Stimulated activated naive CD4-positive, alpha-beta T cell (primary cell): ENCODE results near the gene CIAO3.
"Not testable (repeated sequence)": the region's sequence is repeated elsewhere in the genome, so short reads cannot be mapped to it uniquely, and the experiment has no call there.

Experiments used
- DNase-seq, 6 experiments: peaks; one replicate each; lab custom pipeline; 2025; lab: John Stamatoyannopoulos, UW

Gene CIAO3

DNA sequence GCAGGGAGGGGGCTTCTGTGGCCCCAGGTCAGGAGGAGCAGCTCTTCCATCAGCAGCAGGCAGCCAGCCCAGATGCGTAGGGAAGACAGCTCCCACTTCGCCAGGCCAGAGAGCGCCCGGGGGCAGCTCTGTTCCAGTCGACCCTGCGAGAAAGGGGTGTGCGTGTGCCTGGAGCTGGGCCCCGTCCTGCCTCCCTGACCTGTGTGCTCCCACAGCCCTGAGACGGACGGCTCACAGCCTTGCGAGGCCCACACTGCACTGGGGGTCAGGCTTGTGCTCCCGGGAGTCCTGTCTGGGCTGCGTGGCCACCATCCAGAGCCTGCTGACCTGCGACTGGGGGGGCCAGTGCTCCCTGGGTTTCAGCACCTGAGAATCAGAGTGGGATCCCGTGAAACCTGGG, 19.3 kb upstream of the CIAO3 start:
- DNase-seq = no peak

DNA sequence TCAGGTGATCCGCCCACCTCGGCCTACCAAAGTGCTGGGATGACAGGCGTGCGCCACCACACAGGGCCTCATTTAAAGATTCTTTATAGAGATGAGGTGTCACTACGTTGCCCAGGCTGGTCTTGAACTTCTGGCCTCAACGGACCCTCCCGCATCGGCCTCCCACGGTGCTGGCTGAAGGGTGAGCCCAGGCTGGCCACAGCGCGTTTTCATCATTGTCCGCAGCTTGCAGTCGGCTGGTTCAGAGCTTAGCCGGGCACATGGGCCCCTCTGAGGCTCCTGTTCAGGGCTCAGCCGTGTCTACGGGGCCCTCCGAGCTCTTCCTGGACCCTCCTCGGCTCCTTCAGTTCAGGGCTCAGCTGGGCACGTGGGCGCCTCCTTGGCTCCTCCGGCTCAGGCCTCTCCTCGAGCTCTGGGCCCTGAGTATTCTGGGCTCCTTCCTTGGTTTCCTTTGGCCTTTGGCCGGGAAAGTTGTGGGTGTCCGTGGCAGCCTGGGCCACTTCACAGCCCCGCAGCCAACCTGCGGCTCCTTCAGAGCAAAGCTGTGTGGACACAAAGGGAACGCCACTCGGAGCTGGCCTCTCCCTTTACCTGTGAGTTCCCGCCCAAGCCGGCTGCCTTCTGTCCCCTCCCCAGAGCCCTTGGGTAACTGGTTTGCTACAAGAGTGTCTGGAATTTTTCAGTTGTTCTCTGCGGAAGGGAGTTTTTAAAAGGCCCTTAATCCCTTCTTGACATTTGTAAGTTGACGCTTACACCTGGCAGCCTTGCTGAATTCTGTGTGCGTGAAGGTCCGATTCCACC, 18.5 kb upstream of the CIAO3 start:
- no peak for DNase-seq

DNA sequence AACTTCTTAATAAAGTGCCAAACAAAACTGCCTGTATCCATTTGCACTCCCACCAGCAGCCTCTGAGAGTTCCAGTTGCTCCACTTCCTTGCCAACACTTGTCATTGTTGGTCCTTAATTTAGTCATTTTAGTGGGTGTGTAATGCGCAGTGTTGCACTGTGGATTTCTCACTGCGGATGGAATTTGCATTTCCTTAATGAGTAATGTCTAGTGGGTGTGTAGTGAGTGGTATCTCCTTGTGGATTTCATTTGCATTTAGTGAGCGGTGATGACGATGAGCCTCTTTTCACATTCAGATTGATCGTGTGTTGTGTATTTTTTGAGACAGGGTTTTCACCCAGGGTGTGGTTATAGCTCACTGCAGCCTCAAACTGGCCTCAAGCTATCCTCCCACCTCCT, 15.6 kb upstream of the CIAO3 start:
- DNase-seq = no peak

DNA sequence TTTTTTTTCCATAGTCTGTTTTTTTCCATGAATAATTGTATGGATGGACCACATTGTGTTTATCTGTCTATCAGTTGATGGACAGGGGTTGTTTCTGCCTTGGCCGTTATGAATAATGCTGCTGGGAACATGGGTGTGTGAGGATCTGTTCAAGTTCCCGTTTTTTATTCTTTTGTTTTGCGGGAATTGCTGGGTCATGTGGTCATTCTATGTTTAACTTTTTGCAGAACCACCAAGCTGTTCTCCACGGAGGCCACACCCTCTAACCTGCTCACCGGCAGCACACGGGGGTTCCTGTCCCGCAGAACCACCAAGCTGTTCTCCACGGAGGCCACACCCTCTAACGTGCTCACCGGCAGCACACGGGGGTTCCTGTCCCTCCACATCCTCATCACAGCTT, 13.9 kb upstream of the CIAO3 start:
- DNase-seq = no peak

DNA sequence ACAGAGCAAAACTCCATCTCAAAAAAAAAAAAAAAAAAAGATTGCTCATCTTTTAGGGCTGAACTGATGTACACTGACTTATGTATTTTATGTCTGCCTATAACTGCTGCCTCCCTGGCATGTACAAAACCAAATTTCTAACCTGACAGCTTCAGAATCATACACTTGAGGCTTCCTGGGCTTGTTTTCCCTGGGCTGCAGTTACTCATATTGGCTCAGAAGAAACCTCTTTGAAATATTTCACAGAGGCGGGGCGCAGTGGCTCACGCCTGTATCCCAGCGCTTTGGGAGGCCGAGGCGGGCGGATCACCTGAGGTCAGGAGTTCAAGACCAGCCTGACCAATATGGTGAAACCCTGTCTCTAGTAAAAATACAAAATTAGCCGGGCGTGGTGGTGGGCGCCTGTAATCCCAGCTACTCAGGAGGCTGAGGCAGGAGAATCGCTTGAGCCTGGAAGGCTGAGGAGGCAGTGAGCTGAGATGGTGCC, 13.4 kb upstream of the CIAO3 start:
- DNase-seq = not testable (repeated sequence)

DNA sequence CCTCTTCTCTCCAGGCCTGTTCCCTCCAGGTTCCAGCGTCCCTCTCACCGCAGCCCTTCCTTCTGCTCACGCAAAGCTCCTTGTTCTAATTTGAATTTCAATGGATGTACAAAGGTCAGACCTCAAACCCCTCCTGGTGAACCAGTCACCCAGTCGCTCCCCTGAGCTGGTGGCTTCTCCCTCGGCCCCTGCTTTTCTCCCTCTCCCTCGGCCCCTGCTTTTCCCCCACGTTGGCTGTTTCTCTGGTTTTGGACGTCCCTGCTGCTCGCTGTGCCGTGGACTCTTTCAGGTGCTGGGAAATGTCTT, 11.2 kb upstream of the CIAO3 start:
- no peak for DNase-seq

DNA sequence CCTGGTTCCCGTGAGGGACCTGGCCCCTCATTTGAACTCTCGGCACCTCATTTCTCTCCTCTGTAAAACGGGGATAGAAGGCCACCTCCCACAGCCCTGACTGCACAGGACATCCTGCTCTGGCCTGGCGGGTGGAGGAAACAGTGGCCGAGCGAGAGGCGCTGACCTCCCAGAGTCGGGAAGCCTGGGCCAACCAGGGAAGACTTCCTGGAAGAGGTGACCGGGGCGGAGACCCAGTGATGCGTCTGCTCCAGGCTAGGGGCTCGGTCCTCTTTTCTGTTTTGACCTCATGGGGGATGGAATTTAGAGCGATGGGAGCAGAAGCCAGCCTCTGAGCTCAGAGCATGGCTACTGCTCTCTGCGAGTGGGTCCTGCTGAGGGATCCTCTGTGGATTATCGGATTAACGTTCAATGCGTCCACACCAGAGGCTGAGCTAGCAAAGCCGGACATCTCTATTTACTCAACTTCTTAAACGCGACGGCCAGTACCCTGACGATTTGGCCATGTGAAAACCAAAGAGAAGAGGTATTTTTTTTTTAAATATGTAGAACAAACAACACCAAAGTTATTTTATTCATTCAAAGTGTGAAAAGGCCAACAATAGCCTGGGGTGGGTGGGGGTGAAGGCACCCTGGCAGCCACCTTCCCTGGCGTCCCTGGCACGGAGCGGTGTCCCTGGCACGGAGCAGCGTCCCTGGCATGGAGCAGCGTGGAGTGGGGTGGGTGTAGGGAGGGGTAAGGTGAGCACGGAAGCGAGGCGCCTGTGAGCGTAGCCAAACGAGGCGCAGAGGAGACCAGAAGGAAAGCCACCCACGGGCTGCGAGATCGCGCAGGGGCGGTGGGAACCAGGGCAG, 10.6 kb upstream of the CIAO3 start:
- DNase-seq = no peak

- DNase-seq = no peak
Measured at GRCh38 chr16:750485-750884, 9.7 kb upstream of the CIAO3 start.

- DNase-seq = no peak
Measured at GRCh38 chr16:749010-749409, 8.2 kb upstream of the CIAO3 start.

DNA sequence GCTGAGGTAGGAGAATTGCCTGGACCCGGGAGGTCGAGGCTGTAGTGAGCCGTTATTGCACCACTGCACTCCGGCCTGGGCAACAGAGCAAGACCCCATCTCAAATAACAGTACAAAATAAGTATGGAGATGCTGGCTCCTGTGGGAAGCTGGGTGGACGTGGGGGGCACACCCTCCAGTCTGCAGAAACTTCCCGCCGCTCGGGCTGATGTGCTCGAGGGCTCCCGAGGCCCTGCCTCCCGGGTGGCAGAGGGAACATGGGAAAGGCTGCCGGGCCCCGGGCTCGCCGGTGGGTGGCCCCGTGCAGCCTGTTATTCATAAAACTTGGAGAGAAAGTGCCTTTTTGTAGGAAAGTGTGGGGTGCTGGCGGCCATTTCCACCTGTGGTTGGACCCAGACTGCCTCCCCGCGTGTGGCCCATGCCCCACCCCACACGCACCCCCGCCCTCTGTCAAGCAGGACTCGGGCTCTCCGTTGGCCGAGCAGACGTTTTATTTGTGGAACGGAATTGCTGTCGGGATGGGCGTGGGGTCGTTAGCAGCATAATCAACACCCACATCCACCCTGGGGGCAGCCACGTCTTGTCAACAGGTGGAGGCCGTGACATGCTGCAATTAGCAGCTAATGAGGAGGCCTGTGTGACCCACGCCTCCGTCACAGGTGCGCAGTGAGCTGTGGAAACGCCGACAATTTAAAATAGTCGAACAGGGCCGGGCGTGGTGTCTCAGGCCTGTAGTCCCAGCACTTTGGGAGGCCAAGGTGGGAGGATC, 7.4 kb upstream of the CIAO3 start:
- no peak for DNase-seq

- no peak for DNase-seq
Measured at GRCh38 chr16:746637-747036, 5.8 kb upstream of the CIAO3 start.

DNA sequence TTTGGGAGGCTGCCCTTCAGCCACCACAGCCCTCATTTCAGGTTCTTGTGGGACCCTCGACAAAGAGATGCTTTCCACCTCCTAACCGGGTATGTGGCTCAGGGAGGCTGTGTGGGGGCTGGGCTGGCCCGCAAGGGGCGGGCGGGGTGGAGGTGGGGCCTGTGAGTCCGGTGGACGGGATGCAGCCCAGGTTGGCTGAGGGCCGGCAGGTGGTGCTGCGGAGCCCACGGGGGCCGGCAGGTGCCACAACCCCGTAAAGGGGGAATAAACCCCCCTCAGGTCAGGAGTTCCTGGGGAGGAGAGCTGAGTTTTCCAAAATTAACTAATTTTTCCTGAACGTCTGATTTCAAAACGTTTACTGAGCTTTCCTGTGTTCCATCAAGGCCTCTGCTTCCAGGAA, 4.9 kb upstream of the CIAO3 start:
- no peak for DNase-seq

DNA sequence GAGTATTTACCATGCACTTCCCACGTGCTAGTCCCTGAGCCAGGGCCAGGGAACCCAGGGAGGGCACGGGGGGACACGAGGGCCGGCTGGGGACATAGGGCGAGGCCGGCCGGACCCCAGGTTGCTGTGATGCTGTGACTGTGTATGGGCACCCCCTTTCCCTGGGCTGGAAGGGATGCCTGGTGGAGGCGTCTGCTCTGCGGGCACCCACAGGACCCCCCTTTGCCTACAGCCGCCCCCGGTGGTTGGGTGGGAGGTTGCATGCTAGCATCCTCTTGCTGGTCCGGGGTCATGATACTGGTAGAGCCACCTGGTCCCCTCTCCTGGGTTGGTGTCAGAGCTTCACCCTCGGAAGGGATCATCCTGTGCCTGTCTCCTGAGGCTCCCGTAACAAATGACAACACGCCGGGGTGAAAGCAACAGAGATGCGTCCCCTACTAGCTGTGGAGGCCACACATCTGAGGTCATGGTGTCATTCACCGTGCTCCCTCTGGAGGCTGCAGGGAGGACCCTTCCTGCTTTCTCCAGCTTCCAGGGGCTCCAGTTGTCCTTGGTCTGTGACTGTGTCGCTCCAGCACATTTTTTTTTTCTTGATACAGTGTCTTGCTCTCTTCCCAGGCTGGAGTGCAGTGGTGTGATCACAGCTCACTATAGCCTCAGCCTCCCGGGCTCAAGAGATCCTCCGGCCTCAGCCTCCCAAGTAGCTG, 3.1 kb upstream of the CIAO3 start:
- DNase-seq = no peak

- not testable (repeated sequence) for DNase-seq
Measured at GRCh38 chr16:742894-743293, 2.1 kb upstream of the CIAO3 start.

DNA sequence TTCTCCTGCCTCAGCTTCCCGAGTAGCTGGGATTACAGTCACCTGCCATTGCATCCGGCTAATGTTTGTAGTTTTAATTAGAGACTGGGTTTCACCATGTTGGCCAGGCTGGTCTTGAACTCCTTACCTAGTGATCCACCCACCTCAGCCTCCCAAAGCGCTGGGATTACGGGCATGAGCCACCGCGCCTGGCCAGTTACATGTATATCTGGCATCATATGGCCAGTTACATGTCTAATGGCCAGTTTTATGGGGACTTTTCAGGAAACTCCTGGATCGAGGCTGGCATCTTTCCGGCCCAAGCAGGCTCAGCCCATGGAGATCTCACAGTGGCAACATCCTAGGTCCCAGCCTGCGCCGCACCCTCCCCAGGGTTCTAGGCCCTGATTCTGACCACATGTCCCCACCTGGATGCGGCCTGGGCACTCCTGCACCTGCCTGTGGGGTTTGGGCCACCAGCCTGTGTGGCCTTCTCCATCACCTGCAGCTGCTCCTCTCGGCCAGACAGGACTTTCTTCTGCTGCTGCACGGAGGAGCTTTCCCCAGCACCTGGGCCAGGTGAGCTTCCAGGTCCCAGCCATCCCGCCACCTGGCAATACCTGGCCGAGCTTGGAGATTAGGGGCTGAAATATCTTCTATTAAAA, 1.3 kb upstream of the CIAO3 start:
- DNase-seq = no peak

DNA sequence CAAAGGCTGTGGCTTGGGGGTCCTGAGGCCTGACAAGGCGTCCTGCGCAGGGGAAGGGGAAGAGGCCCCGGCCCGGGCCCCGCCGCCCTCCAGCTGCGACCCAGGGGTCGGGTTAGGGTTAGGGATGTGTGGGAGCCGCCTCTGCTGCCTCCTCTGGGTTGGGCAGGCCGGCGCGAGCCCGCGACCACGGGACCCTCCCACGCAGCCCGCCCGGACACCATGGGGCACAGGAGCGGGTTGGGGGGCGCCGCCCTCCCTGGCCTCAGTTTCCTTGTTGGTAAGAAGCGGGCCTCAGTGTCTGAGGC, 386 bp downstream of the CIAO3 start:
- DNase-seq = no peak

DNA sequence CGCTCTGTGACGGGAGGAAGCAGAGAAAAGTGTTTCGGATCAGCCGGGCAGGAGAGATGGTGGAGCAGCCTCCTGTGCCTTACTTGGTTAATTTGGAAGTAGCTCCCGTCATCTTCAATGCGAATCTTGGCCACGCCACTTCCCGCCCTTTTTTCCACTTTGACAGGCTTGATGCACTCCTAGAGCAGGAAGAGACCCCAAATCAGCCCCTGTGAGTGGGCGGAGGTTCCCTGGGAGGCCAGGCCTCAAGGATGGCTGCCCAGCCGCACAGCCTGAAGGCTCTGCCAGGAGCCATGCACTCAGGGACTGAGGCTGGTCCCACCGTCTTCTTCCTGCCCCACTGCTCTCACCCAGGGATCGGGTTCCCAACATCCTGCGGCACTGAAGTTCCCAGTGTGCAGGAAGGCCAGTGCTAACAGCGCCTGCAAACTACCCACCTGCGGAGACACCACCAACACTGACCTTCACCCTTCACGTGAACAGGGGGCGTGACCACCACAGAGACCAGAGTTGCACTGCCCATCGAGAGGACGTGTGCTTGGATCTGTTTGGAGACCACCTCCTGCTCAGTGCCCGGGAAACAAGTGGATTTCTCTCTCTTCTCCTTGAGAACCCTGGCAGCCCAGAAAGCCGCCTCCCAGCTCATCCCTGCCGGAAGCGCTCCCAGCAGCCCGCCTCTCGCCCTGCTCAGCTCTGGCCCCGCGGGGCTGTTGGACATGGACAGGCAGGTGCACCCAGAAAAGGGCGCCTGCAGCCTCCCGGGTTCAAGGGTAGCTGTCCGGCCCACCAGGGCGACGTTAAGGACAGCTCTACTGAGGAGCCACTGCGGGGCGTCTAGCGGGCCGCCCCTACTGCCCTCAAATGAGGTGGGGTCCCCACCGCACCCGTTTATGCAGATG, 988 bp downstream of the CIAO3 start:
- no peak for DNase-seq

- DNase-seq = no peak
Measured at GRCh38 chr16:736936-737481, 3.8 kb downstream of the CIAO3 start.

- DNase-seq = no peak
Measured at GRCh38 chr16:735982-736453, 4.8 kb downstream of the CIAO3 start.
